K562 (cell line): ENCODE data around the gene OAT. TPM values are rescaled to one million over a fixed set of nuclear protein-coding genes. Genes with fewer than 3 reads are reported as not detected.

ENCODE experiments used
- CREM ChIP-seq: IDR thresholded peaks from 2 replicates; pipeline ENCODE4 v1.6.1; 2014; ENCODE audit warnings: antibody characterized with exemption, low read depth
- CTCFL ChIP-seq: IDR thresholded peaks from 2 replicates; pipeline ENCODE4 v1.6.1; 2011; ENCODE audit warnings: borderline replicate concordance, low read depth, mild to moderate bottlenecking, moderate library complexity, low read length; ENCODE audit not compliant: insufficient read depth, poor library complexity, severe bottlenecking
- CXXC5 ChIP-seq: fragments of 250-450 bp; sonication (Bioruptor Pico); IDR thresholded peaks from 2 replicates; pipeline ENCODE4 v1.8.0; 2022; ENCODE audit warnings: inconsistent platforms, mild to moderate bottlenecking, moderate library complexity
- EGR1 ChIP-seq: fragments of 450-650 bp; conservative IDR thresholded peaks from 2 replicates; pipeline ENCODE4 v1.6.1; 2017; ENCODE audit warnings: mild to moderate bottlenecking
- GABPB1 ChIP-seq: sonication (generic); formaldehyde crosslinking; IDR thresholded peaks from 2 replicates; pipeline ENCODE4 v1.8.0; 2022; ENCODE audit warnings: mild to moderate bottlenecking, missing genetic modification reagents
- HNRNPLL ChIP-seq: fragments of 200-400 bp; formaldehyde crosslinking; IDR thresholded peaks from 2 replicates; pipeline ENCODE4 v1.6.1; 2017; ENCODE audit warnings: low read length, low read depth, mild to moderate bottlenecking; ENCODE audit not compliant: poor library complexity, severe bottlenecking
- MAZ ChIP-seq, 2 experiments: fragments of 450-650 bp in 1 of 2; sonication (generic) in 1 of 2; formaldehyde crosslinking; IDR thresholded peaks in 1 of 2; conservative IDR thresholded peaks in 1 of 2; 2 replicates each; pipeline versions ENCODE4 v1.4.0 to v1.5.0; 2020; ENCODE audit warnings: mild to moderate bottlenecking in 1 of 2, missing genetic modification reagents in 1 of 2
- NFE2L1 ChIP-seq: fragments of 450-650 bp; IDR thresholded peaks from 2 replicates; pipeline ENCODE4 v1.6.1; 2016; ENCODE audit warnings: missing genetic modification characterization, low read depth, mild to moderate bottlenecking, missing compliant biosample characterization, moderate library complexity, borderline replicate concordance
- NRF1 ChIP-seq, 2 experiments: fragments of 450-650 bp; IDR thresholded peaks in 1 of 2; conservative IDR thresholded peaks in 1 of 2; 2 replicates each; pipeline ENCODE4 v1.6.1; 2014; ENCODE audit warnings: mild to moderate bottlenecking in 2 of 2
- POLR2G ChIP-seq: fragments of 200-400 bp; formaldehyde crosslinking; IDR thresholded peaks from 2 replicates; pipeline ENCODE4 v1.6.1; 2017; ENCODE audit warnings: low read depth, mild to moderate bottlenecking, antibody characterized with exemption, low read length, moderate library complexity
- RBM25 ChIP-seq: fragments of 200-400 bp; formaldehyde crosslinking; IDR thresholded peaks from 2 replicates; pipeline ENCODE4 v1.6.1; 2018; ENCODE audit warnings: low read length, low read depth, moderate library complexity; ENCODE audit not compliant: severe bottlenecking
- REST ChIP-seq, 2 experiments: fragments of 450-650 bp; formaldehyde crosslinking in 1 of 2; IDR thresholded peaks; 2 replicates each; pipeline versions ENCODE4 v1.4.0 to v1.6.1; 2014 to 2020; ENCODE audit warnings: mild to moderate bottlenecking in 2 of 2, borderline replicate concordance in 1 of 2, low read depth in 1 of 2
- SMC3 ChIP-seq: conservative IDR thresholded peaks from 2 replicates; pipeline ENCODE4 v1.6.1; 2011; ENCODE audit warnings: low read depth, low read length, improper control_type of control experiment; ENCODE audit not compliant: insufficient read depth
- STAG1 ChIP-seq: sonication (generic); formaldehyde crosslinking; IDR thresholded peaks from 2 replicates; pipeline ENCODE4 v1.5.0; 2020; ENCODE audit warnings: missing genetic modification reagents, borderline replicate concordance
- TCF7 ChIP-seq: sonication (generic); IDR thresholded peaks from 2 replicates; pipeline ENCODE4 v1.6.1; 2016; ENCODE audit warnings: antibody characterized with exemption, borderline replicate concordance
- ZNF830 ChIP-seq: fragments of 250-450 bp; sonication (Bioruptor Pico); IDR thresholded peaks from 2 replicates; pipeline ENCODE4 v1.5.0; 2021; ENCODE audit warnings: mild to moderate bottlenecking
- polyA plus RNA-seq, 8 experiments: library from polyadenylated mRNA; depleted of rRNA in 4 of 8; stranded (reverse) in 5 of 8; unstranded in 3 of 8; fragments of >200 nt; fragmentation: Nextera tagmentation in 2 of 8; fragmentation: Illumina TruSeq in 1 of 8; extraction: Ambion mirVana in 2 of 8; extraction: Trizol in 1 of 8; gene quantifications; 2 replicates each; pipeline versions ENCODE4 v1.2.1 to v1.2.3, GENCODE V29; 2011 to 2014; ENCODE audit warnings: inconsistent platforms in 1 of 8, missing spikeins in 1 of 8
- total RNA-seq, 7 experiments: library from RNA; depleted of rRNA in 6 of 7; stranded (reverse); fragments of >200 nt in 6 of 7; fragmentation: Illumina TruSeq in 2 of 7; extraction: Trizol in 2 of 7; gene quantifications; 2 replicates each; pipeline versions ENCODE4 v1.2.1 to v1.2.3, GENCODE V29; 2011 to 2021; ENCODE audit warnings: low replicate concordance in 1 of 7

OAT gene
- total and polyA plus RNA-seq, 9 of the 15 experiments (the other 6 are each of a cell fraction or from before 2014, with no cell fraction given) = 100 to 312 (median 163) TPM

GRCh38 chr10:124388823-124389612, 29.7 kb downstream of the OAT start (continued):
- TF ChIP-seq CXXC5 (CRISPR knock-in tag) (0 out of 2 replicates have a peak, but pooled peaks have one; percentile 29), STAG1 (CRISPR knock-in tag) (peak; percentile 74; the same call in 1 of the 2 replicates), TCF7 (no peak), MAZ (CRISPR knock-in tag; conservative IDR thresholded peaks at IDR 0.05 in 1 of 2, IDR thresholded peaks at IDR 0.05 in 1 of 2) (peak in 1 of 2 experiments; percentile 52; a peak in 2 of 4 replicates), EGR1 (peak; percentile 75), CTCFL (peak; percentile 20), REST (IDR thresholded peaks at IDR 0.05; ENCODE audit: borderline replicate concordance) (peak; percentile 76; the same call in 1 of the 2 replicates), REST (CRISPR knock-in tag; IDR thresholded peaks at IDR 0.05; ENCODE audit: low read depth) (no peak), CREM (peak; percentile 38; the same call in 1 of the 2 replicates), GABPB1 (CRISPR knock-in tag) (0 out of 2 replicates have a peak, but pooled peaks have one; percentile 20), RBM25 (peak; percentile 10), ZNF830 (CRISPR knock-in tag) (no peak), NFE2L1 (tag) (no peak), SMC3 (peak; percentile 87), NRF1 (conservative IDR thresholded peaks at IDR 0.05 in 1 of 2, IDR thresholded peaks at IDR 0.05 in 1 of 2) (peak; percentile 89 to 91), HNRNPLL (peak; percentile 28), POLR2G (peak; percentile 39; the same call in 1 of the 2 replicates)
